GM18499 (cell line): ENCODE data around the gene TNFSF15.

ENCODE experiments used
- ATAC-seq: cut with Tn5 transposase; IDR thresholded peaks from one replicate; pipeline ENCODE4 v1.9.1; 2021; ENCODE audit warnings: moderate number of reproducible peaks; ENCODE audit not compliant: insufficient read depth, unreplicated experiment

TNFSF15 gene

GRCh38 chr9:114805670-114806525 is at the start of gene TNFSF15:
TNFSF15 (minus strand) TSS chr9:114806039; CDS start chr9:114806012, 27 bp downstream.
- ATAC-seq = peak; percentile 93

DNA sequence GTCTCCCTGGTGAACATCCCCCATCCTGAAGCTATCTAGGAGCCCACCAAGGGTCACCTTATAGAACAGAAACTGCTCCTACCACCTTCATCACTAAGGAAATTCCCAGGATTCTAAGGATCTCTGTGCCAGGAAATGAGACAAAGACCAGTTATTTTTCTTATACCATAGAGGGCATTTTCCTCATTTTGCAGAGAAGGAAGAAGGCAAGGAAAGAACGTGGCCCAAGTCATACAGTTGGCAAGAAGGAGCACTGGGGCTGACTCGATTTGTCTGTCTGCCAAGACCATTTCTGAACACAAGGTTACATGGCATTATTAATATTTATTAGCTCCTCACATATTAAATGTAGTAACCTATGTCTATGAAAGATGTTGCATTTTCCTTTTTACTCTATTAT is 49.6 kb upstream of the TNFSF15 start:
- ATAC-seq = no peak

GRCh38 chr9:114854736-114855355 is 49.0 kb upstream of the TNFSF15 start:
- no peak for ATAC-seq

DNA sequence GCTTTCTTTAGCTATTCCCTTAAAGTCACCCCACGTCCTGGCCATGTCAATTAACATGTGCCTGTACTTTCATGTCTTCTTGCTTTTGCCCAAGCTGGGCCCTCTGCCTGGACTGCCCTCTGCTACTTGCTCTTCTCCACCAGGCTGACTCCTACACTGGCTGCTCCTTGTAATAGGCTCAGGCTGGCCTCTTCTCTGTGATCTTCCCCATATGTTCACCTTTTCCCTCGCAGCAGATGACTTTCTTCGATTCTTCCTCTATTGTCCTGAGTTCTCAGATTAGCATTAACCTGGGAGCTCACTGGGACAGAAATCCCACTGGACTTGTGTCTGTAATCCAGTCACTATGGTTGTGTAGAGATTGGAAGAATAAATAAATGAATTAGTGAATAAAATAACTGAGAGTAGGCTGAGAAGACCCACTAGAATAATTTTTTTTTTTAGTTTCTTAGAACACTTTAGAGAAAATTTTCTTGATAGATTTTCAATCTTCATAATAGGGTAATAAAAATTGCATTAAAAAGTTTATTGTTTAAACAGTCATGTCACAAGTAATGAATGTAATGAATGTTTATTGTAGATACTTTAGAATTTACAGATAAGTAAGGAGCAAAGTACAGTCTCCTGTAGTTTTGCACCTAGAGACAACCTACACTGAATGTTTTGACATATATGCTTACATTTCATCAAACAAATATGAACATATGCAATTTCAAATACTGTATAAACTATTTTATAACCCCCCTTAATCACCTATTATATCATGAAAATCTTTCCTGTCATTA is 47.4 kb upstream of the TNFSF15 start:
- no peak for ATAC-seq

GRCh38 chr9:114852050-114852594 is 46.3 kb upstream of the TNFSF15 start:
- ATAC-seq = no peak

DNA sequence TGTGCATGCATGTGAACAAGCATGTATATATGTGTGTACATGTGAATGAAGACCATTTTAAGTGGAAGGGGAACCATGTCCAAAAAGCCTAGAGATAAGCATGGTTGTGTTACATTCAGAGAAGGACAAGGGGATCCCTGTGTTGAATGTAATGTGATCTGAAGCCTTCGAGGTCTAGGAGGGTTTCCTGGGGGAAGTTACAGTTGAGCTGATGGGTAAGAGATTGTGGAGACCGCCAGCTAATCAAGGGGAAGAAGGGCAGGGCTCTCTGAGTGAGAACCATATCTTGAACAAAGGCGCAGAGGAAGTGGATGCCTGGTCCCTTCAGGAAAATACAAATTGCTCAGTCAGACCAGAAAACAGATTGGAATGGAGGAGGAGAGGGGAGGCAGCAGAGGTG is 45.5 kb upstream of the TNFSF15 start:
- ATAC-seq = no peak

GRCh38 chr9:114850871-114851270 is 45.0 kb upstream of the TNFSF15 start:
- ATAC-seq = no peak

DNA sequence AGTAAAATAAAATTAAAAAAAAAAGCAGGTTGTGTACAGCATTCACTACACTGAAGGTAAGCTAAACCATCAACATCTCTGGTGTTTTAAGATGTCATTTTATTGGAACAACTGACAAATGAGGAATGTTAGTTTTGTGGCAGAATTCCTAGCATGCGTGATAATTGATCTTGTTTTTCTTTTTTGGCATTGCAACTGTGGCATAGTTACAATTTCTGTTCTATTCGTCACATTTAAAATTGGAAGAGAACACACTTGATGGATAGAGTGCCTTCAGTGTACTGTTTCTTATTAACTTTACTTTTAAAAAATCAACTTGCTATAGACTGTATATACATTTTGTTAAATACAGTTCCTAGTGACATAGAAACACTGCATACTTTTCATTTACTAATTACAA is 43.6 kb upstream of the TNFSF15 start:
- no peak for ATAC-seq

- ATAC-seq = no peak
These were observed 41.9 kb upstream of the TNFSF15 start for GRCh38 chr9:114847492-114848417.

- no peak for ATAC-seq
These were observed 39.5 kb upstream of the TNFSF15 start for GRCh38 chr9:114845373-114845772.

- no peak for ATAC-seq
These were observed 38.9 kb upstream of the TNFSF15 start for GRCh38 chr9:114844766-114845165.

DNA sequence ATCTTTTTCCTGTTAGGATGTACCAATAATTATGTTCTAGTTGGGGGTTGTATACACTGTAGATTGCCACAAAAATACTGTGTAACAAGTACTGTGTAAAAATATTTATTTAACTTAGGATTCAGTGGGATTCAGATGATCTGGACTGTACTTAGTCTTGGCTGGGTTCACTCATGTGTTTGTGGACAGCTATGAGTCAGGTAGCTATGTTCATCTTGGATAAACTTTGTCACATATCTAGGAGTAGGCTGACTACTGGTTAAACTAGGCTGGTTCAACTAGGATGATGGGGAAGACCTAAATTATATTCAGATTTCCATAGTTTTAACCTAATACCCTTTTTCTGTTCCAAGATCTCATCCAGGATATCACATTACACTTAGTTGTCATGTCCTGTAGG is 32.1 kb upstream of the TNFSF15 start:
- ATAC-seq = no peak

- ATAC-seq = no peak
These were observed 30.9 kb upstream of the TNFSF15 start for GRCh38 chr9:114836769-114837168.

DNA sequence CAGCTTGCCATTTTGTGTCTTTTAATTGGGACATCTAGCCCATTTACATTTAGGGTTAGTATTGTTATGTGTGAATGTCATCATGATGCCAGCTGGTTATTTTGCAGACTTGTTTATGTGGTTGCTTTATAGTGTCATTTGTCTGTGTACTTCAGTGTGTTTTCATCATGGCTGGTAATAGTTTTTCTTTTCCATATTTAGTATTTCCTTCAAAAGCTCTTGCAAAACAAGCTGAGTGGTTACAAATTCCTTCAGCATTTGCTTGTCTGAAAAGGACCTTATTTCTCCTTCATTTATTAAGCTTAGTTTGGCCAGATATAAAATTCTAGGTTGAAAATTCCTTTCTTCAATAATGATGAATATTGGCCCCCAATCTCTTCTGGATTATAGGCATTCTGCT is 28.5 kb upstream of the TNFSF15 start:
- ATAC-seq = no peak

DNA sequence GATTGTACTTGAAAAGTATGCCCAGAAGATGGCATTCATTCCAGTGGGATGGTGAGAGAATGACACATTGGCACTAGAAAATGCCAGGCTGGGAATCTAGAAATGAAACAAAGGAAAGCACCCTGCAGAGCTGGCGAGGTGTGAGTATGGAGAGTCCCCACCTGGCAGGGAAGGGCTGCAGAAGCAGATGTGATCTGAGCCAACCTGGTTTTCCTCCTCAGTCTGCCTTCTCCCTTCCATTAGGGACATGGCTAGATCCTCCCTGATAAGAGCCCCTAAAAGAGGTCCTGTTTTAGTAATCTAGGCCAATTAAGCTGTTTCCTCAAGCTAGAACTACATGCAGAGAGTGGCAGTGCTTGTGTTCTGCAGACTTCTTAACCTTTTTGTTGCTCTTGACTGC is 24.7 kb upstream of the TNFSF15 start:
- ATAC-seq = no peak

GRCh38 chr9:114829574-114830440 is 24.0 kb upstream of the TNFSF15 start:
- ATAC-seq = no peak

DNA sequence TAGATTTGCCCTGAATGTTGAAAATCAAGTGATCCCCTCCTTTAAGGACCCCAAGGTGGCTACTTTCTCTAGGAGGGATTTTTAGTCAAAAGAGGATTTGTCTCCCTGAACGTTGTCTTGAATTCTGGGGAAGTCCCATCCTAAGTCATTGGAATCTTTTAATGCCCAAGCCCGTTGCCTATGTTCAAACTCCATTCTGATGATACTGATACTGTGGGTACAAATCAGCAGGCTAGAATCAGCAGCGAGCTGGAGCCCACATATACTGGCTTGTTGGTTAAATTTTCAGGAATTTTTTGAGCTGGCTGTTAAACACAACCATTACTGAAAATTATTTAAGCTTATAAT is 22.4 kb upstream of the TNFSF15 start:
- ATAC-seq = no peak

DNA sequence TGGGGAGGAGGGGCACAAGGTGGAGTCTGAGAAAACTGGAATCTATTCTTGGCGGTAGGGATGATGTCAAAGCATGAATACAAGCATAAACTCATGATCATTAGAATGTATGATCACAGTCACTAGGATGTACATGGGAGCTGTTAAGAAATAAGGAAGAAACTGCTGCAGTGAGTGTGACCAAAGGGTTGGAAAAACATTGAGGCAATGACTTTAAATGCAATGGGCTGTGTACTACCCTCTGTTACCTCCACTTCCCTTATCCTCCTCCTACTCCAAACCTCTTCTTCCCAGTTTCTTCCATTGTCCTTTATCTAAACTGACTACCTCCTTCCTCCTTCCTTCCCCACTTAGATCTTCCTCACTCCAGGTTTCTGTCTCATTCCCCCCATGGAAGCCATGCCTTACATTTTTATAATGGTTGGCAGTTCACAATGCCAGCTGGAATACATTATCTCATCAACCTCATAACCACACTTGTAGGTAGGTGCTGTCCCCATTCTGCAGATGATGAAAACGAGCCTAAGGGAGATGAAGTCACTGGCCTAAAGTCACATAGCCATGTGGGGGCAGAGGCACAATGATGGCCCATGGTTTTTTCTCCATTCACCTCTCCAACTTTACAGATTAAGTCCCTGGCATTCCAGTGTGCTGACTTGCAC is 21.9 kb upstream of the TNFSF15 start:
- no peak for ATAC-seq
